Choroid plexus epithelial cell (primary cell): ENCODE data around the gene KLRK1.
"Not testable (repeated sequence)": the region's sequence is repeated elsewhere in the genome, so short reads cannot be mapped to it uniquely, and the experiment has no call there.

Experiments used
- DNase-seq: peaks from one replicate; pipeline ENCODE4 v3.0.0-alpha.2; 2010; ENCODE audit warnings: low read depth
- H3K4me3 ChIP-seq: 2 replicates; pipeline ENCODE4 v1.5.1; 2011; ENCODE audit warnings: low read depth, mild to moderate bottlenecking, control low read depth, low read length, moderate library complexity
- TF ChIP-seq, protein P1 (sequence below): conservative IDR thresholded peaks from 2 replicates; pipeline ENCODE4 v1.5.1; 2011; ENCODE audit warnings: low read depth, mild to moderate bottlenecking, control low read depth, inconsistent platforms, low read length, moderate library complexity

KLRK1 gene

DNA sequence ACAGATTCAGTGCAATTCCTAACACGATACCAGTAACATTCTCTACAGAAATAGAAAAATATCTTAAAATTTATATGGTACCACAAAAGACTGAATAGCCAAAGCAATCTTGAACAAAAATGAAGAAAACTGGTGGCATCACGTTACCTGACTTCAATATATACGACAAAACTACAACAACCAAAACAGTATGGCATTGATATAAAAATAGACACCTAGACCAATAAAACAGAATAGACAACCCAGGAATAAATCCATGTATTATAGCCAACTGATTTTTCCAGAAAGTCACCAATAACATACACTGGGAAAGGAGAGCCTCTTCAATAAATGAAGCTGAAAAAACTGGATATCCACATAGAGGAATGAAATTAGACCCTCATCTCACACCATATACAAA lies 5.7 kb downstream of the KLRK1 start:
- H3K4me3 ChIP-seq = no peak overlapping the region
- TF ChIP-seq, protein P1, sequence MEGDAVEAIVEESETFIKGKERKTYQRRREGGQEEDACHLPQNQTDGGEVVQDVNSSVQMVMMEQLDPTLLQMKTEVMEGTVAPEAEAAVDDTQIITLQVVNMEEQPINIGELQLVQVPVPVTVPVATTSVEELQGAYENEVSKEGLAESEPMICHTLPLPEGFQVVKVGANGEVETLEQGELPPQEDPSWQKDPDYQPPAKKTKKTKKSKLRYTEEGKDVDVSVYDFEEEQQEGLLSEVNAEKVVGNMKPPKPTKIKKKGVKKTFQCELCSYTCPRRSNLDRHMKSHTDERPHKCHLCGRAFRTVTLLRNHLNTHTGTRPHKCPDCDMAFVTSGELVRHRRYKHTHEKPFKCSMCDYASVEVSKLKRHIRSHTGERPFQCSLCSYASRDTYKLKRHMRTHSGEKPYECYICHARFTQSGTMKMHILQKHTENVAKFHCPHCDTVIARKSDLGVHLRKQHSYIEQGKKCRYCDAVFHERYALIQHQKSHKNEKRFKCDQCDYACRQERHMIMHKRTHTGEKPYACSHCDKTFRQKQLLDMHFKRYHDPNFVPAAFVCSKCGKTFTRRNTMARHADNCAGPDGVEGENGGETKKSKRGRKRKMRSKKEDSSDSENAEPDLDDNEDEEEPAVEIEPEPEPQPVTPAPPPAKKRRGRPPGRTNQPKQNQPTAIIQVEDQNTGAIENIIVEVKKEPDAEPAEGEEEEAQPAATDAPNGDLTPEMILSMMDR = no peak
- no peak for DNase-seq

DNA sequence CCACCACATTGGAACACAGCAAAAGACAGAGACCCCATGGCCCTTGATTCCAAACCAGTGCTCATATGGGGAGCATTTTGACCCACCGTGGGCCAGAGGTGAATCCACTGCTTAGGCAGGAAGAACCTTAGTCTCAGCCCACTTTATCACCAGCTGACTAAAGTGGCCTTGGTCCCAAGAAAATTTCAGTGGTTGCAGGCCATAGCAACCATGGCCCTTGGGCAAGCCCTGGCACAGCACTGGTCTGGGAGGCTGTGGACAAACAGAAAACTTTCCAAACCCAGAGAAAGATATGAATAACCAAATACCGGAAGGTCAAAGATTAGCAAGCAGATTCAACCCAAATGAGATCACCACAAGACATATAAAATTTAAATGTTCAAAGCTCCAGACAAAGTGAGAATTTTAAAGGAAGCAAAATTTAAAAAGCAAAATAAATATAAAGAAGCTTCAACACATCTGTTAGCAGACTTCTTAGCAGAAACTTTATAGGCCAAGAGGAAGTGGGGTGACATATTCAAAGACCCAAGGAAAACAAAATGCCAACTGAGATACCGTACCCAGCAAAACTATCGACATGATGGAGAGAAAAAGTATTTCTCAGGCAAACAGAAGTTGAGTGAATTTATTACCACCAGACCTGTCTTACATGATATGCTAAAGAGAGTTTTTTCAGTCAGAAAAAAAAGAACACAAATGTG lies 7.8 kb downstream of the KLRK1 start:
- TF ChIP-seq, protein P1 = no peak
- DNase-seq = no peak
- no peak overlapping the region for H3K4me3 ChIP-seq

DNA sequence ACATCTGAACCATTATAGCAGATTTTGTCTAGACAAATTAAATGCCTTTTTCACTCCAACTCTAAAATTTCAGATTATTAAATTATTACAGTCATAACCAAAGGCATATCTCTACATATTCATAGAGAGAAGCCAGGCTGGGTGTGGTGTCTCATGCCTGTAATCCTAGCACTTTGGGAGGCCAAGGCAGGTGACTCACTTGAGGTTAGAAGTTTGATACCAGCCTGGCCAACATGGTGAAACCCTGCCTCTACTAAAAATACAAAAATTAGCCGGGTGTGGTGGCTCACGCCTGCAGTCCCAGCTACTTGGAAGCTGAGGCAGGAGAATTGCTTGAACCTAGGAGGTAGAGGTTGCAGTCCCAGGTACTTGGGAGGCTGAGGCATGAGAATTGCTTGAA lies 11.1 kb downstream of the KLRK1 start:
- not testable (repeated sequence) for DNase-seq, H3K4me3 ChIP-seq

DNA sequence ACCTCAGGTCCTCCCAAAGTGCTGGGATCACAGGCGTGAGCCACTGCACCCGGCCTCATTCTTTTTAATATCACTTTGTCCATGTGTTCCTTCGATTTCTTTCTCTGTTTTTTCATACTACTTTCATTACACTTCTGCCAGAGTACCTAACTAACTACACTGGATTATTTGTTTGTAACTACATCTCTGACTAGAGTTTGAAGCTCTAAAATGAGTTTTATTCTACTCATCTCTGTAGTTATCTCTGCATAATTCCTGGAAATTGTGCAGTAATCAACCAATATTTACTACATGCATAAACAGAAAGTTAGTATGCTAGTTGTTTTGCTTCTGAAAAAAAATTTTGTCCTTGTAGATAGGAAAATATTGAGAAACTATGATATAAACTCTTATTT lies 15.2 kb downstream of the KLRK1 start:
- TF ChIP-seq, protein P1 = no peak
- no peak for DNase-seq
- no peak overlapping the region for H3K4me3 ChIP-seq

DNA sequence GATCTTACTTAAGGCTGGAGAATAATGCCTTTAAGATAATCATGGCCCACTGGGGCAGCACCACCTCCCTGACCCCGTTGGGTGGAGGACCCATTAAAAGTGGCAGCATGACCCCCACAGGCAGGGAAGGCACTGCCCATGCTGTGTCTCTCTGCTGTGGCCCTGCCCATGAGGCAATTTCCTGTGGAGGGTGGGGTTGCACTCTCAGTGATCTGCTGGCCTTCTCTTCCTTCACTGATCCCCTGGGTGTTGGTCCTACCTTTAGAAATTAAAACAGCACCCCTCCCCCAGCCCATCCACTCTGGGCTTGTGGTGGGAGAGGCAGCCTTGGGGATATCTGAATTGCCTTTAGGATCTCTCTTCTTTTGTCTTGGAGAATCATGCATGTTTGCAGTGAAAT lies 17.3 kb downstream of the KLRK1 start:
- no peak for DNase-seq
- TF ChIP-seq, protein P1 = no peak
- no peak overlapping the region for H3K4me3 ChIP-seq

DNA sequence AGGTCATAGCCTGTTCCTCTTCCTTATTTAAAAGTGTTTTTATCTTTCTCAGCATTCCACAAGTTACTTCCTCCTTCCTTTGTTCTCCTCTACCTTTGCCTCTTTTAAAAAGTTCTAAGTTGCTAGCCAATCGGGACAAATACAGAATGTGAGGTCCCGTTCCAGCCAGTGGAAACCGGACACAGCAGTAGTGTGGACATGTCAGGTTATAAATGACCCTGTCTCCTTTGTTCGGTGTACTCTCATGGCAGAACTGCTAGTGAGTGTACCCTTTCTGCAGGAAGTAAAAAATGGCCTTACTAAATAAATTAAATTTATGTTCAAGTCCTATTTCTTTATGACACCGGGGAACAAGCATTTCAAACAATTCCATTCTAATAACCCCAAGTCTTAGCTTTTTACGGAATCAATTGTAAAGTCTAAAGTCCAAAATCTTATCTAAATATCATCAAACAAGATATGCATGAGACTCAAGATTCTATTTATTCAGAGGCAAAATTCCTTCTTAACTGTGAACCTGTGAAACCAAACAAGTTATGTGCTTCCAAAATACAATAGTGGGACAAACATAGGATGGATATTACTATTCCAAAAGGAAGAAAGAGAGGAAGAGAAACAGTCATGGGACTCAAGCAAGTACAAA lies 17.8 kb downstream of the KLRK1 start:
- not testable (repeated sequence) for DNase-seq, H3K4me3 ChIP-seq

DNA sequence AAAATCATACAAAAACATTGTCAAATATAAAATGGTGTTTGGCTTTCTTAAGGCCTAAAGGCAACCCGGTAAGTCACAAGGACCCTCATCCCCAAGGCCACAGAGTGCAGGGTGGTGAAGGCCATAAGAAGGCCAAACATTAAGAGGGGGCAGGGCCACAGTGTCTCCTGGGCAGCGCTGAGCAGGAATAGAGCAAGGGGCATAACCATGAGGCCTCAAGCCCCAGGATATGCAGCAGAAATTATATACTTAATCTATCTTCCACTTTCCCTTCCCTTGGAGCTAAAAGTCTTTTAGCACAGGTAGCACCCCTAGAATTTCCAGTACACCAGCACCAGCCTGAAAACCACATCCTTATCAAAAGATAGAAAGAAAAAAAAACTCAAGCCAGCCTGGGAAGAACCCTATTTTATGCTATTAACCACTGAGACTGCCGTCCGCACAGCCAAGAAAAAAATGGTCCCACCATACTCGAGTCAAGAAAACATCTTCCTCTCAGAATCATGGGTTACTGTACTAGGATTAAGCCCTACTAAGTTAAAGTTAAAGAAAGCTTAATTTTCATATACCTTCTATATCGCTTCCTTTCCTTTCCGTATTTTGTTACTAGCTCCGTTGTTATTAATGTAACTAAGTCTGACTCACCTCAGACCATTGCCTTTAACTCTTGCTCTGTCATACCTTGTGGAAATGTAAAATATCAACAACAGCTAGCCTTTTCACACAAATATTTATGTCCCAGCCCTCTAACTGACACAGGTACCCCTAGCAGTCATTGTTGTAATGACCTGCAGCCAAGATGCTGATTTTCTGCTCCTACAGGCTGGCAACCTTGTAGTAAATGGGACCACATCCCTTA lies 20.1 kb downstream of the KLRK1 start:
- DNase-seq = no peak
- no peak overlapping the region for H3K4me3 ChIP-seq
- TF ChIP-seq, protein P1 = no peak
